Measurements from ENCODE around the gene MICAL3. TPM values are rescaled to one million over a fixed set of nuclear protein-coding genes. Genes with fewer than 3 reads are reported as not detected.
"Not testable (repeated sequence)": the region's sequence is repeated elsewhere in the genome, so short reads cannot be mapped to it uniquely, and the experiment has no call there.

Gene MICAL3
- total RNA-seq, 1 donor from 2014 or later, result 103 TPM

DNA sequence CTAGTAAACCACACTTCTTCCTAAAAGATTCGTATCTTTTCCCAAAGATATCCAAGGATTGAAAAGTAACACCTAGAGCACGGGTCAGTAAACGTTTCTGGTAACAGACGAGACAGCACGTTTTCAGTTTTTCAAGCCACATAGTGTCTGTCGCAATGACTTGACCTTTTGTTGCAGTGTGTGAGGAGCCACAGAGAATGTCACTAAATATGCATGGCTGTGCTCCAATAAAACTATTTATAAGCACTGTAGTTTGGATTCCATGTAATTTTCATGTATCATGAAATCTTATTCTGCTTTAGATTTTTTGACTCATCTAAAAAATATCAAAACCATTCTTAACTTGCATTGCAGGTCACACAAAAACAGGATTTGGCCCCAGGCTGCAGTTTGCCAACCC lies 18.3 kb upstream of the MICAL3 start:
- Mint-ChIP-seq H3K4me3 (no peak overlapping the region), H3K9me3 (peaks cover 3% of the 10 kb centered on the region), H3K4me1 (no peaks in the 10 kb centered on the region), H3K27ac (no peak overlapping the region), H3K36me3 (no peaks in the 10 kb centered on the region), H3K27me3 (ENCODE audit: low read depth) (no peaks in the 10 kb centered on the region)
- no peak for DNase-seq (ENCODE audit: low spot score in 2 of 2, unreplicated experiment in 2 of 2)
- no peak for TF ChIP-seq CTCF (IDR thresholded peaks at IDR 0.05; ENCODE audit: unreplicated experiment)

GRCh38 chr22:18040898-18041297 lies 16.5 kb upstream of the MICAL3 start:
- not testable (repeated sequence) for H3K36me3 Mint-ChIP-seq; H3K9me3 Mint-ChIP-seq; H3K4me3 Mint-ChIP-seq; H3K27ac Mint-ChIP-seq; H3K27me3 Mint-ChIP-seq (ENCODE audit: low read depth); H3K4me1 Mint-ChIP-seq; DNase-seq (ENCODE audit: low spot score in 2 of 2, unreplicated experiment in 2 of 2)

DNA sequence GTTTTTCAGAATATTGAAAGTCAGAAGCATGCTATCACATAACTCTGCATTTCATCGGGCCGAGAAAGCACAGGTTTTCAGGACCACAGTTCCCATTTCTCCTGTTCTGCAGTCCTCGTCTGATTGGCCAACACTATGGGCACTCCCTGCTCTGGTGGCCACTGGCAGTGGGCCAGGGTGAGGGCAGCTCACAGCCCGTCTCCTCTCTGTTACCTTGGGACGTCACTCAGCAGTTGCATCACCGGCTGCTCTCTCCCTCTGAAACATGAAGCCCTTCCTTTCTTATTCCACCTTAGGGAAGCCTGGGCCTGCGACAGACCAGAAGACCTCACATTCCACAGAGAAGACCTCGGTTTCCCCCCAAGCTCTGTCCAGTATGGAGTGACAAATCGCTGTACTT lies 11.4 kb upstream of the MICAL3 start:
- no peaks in the 10 kb centered on the region for H3K27me3 Mint-ChIP-seq (ENCODE audit: low read depth)
- TF ChIP-seq CTCF (IDR thresholded peaks at IDR 0.05; ENCODE audit: unreplicated experiment), result no peak
- no peak for DNase-seq (ENCODE audit: low spot score in 2 of 2, unreplicated experiment in 2 of 2)
- H3K4me1 Mint-ChIP-seq, result peaks cover 32% of the 10 kb centered on the region
- H3K4me3 Mint-ChIP-seq, result no peak overlapping the region
- peak overlapping the region; percentile 30 for H3K27ac Mint-ChIP-seq
- no peaks in the 10 kb centered on the region for H3K9me3 Mint-ChIP-seq
- H3K36me3 Mint-ChIP-seq, result no peaks in the 10 kb centered on the region

DNA sequence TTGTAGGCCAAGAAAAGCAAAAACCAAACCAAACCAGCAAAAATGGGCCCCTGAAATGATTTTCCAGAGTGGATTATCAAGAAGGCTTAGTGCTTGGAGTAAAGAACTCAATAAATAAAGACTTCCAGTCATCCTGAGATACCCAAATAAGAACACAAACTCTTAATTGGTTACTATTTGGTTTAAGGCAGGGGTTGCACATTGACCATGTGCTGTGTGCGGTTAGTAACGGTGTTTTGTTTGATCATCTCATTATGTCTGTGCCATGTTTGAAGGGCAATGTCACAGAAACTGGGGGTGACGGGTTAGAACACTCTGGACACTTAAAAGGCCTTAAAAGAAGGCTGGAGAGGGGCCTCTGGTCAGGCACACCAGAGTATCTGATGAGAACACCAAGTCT lies 9.7 kb upstream of the MICAL3 start:
- H3K36me3 Mint-ChIP-seq, result no peaks in the 10 kb centered on the region

GRCh38 chr22:18033204-18033998 lies 9.0 kb upstream of the MICAL3 start:
- Mint-ChIP-seq H3K9me3 (no peaks in the 10 kb centered on the region), H3K4me1 (peaks cover 32% of the 10 kb centered on the region), H3K27ac (peak overlapping the region; percentile 7), H3K27me3 (ENCODE audit: low read depth) (peaks cover 2% of the 10 kb centered on the region), H3K36me3 (no peaks in the 10 kb centered on the region), H3K4me3 (no peak overlapping the region)
- no peak for TF ChIP-seq CTCF (IDR thresholded peaks at IDR 0.05; ENCODE audit: unreplicated experiment)
- DNase-seq (ENCODE audit: low spot score in 2 of 2, unreplicated experiment in 2 of 2), result no peak

More for the DNA sequence above, 9.7 kb upstream of the MICAL3 start:
- DNase-seq (ENCODE audit: low spot score in 2 of 2, unreplicated experiment in 2 of 2), result no peak
- TF ChIP-seq CTCF (IDR thresholded peaks at IDR 0.05; ENCODE audit: unreplicated experiment), result no peak
- H3K4me1 Mint-ChIP-seq, result peaks cover 32% of the 10 kb centered on the region
- peaks cover 2% of the 10 kb centered on the region for H3K27me3 Mint-ChIP-seq (ENCODE audit: low read depth)
- H3K4me3 Mint-ChIP-seq, result no peak overlapping the region
- no peaks in the 10 kb centered on the region for H3K9me3 Mint-ChIP-seq
- H3K27ac Mint-ChIP-seq, result no peak overlapping the region

- Mint-ChIP-seq H3K27me3 (ENCODE audit: low read depth) (peaks cover 5% of the 10 kb centered on the region), H3K9me3 (no peaks in the 10 kb centered on the region), H3K4me3 (no peak overlapping the region), H3K36me3 (no peaks in the 10 kb centered on the region), H3K27ac (peak overlapping the region; percentile 49), H3K4me1 (peaks cover 32% of the 10 kb centered on the region)
- no peak for DNase-seq (ENCODE audit: low spot score in 2 of 2, unreplicated experiment in 2 of 2)
- TF ChIP-seq CTCF (IDR thresholded peaks at IDR 0.05; ENCODE audit: unreplicated experiment), result no peak
Measured at GRCh38 chr22:18032455-18033101, 8.2 kb upstream of the MICAL3 start.

Data from mesothelial cell of epicardium (in vitro differentiated cells).